GM18873 (cell line): ENCODE results near the gene OR6N1.

Experiments used
- ATAC-seq: cut with Tn5 transposase; IDR thresholded peaks from one replicate; pipeline ENCODE4 v1.9.1; 2021; ENCODE audit warnings: mild to moderate bottlenecking, moderate library complexity, moderate number of reproducible peaks; ENCODE audit not compliant: unreplicated experiment, low FRiP score

The OR6N1 gene

DNA sequence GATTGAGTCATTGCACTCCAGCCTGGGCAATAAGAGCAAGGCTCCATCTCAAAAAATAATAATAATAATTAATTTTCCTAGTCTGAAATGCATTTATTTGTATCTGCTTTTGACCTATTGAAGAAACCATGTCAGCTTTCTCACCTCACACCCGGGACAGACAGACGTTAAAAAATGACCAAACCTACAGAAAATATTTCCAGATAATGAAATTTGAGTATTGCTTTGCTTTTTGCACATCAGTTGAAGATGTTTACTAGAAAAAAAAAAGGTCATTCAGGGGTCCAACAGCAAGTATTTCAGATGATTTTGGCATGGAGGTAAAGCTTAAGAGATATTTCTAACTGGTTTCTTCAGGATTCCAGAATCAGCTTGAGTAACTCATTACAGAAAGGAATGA is 17.6 kb downstream of the OR6N1 start, which contains the start of gene OR6K6:
OR6K6 (plus strand) TSS at position 301 of the 400 bp plus-strand sequence. CDS start 168 bp downstream, outside the sequence.
- ATAC-seq: no peak

DNA sequence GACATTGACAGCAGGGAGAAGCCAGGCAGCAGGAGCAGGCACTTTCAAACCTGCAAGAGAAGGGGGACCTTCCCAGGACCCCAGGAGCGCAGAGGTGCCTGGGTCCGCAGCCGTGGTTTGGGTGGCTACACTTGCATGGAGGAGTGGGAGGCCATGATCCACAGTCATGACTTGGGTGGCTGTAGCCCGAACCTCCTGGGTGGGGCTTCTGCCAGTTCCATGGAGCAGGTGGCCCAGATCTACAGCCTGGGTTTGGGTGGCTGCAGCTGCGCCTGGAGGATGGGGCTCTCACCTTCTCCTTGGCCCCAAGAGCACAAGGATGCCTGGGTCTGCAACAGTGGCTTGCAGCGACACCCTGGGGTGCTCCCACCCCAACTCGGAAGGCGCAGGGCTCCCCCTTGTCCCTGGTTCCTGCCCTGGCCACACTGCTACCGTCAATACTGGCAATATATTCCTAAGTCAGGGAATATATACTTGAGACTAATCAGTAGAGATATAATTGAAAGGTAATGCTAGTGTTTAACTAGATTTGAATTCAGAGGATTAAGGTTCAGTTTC is 19.8 kb downstream of the OR6N1 start:
- ATAC-seq: no peak

DNA sequence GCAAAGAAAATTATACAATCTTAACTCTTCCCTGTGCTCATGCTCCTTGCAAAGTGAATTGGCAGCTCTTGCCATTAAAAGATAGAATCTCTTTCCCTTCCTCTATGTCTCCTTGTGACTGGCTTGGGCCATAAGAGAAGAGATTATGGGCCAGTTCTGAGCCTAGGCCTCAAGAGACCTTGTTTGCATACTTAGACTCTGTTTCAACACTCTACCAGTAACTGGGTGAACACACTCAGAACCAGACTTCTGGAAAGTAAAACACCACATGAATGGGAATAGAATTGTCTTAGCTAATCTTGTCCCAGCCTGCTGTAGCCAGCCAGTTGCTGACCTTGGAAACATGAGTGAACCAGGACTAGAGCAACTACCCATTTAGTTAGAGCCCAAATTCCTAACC is 36.1 kb downstream of the OR6N1 start:
- ATAC-seq: no peak

DNA sequence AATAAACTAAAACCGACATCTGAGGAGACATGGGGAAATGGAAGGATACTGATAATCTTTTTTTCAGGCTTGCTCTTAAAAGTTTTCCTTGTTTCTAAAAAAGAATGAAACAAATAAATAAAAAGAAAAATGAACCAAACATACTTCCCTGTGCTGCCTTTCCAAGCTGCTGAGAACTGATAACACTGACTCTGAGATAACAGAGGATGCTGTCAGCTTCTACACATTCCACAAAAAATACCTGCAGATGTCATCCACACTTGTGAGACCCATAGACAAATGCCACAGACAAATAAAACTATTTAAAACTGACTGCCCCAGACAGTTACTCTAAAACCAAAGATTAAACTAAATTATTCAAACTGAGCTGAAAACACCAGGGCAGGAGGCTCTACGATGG is 39.5 kb downstream of the OR6N1 start:
- no peak for ATAC-seq

DNA sequence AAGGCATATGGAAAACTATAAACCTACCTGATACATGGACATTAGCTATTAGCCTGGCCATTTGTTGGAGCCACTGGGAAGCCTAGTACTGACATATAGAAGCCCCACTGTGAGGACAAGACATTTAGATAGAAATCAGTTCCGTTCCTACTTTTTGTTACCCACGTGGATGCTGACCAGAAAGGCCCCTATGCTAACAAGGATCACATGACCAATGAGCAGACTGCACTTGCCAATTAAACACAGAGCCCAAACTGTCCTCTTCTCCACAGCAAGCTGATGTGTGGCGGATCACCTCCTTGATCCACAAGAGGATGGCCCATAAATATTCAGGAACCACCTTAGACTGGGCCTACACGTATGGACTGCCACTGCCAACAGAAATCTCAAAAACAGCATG is 40.3 kb downstream of the OR6N1 start:
- ATAC-seq: no peak

DNA sequence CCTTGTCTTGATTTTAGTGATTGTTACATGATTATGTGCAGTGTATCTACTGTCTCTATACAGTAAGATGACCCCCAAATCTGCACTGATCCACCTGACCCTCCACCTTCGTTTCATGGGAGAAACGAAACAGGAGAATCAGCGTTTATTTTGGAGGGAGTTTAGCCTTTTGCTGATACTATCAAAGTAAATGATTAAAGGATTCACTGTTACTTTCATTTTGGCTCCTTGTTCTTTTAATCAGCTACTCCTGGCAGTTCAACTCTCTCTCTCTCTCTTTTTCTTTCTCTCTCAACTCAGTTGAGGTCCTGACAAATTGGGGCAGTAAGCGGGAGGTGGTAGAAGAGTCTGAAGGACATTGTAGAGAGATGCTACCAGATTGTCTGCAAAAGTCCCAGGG is 41.5 kb downstream of the OR6N1 start:
- no peak for ATAC-seq

DNA sequence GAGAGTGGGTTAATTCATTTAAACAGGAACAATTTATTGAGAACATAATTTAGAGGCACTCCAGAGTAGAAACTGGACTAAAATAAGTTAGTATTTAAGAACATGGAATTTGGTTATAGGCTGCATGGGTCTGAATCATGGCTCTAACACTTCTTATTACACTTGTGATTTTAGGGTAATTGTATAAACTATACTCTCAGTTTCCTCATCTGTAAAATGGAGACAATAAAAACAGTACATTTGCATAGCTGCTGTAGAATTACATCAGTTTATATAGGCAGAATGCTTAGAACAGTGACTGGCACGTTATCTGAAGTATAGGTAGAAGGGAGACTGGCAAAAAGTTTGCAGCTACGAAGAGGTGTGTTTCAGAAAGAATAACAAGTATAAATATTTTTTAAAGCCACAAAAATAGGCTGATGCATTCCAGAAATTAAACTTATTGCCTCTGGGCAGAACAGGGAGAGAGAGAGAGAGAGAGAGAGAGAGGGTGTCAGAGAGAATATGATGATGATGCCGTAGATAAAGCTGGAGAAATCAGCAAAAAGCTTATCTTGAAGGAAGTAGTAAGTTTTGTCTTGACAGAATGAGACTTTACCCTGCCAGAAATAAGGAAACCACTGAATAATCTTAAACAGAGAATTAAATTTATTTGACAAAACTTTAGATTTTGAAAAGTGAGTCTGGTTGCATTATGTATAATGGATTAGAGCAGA is 43.3 kb downstream of the OR6N1 start:
- no peak for ATAC-seq

DNA sequence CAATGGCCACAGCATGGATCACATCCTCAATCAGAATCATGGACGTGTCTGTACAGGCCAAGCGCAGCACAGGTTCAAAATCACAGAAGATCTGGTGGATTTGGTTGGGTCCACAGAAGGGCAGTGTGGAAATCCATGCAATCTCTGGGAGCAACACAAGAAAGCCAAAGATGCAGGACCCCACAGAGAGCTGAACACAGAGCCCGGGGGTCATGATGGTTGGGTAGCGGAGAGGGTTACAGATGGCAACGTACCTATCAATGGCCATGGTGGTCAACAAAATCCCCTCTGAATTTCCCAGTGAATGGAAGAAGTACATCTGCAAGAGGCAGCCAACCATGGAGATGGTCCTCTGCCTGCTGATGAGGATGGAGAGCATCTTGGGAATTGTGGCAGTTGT is 47.6 kb downstream of the OR6N1 start:
- ATAC-seq: no peak

DNA sequence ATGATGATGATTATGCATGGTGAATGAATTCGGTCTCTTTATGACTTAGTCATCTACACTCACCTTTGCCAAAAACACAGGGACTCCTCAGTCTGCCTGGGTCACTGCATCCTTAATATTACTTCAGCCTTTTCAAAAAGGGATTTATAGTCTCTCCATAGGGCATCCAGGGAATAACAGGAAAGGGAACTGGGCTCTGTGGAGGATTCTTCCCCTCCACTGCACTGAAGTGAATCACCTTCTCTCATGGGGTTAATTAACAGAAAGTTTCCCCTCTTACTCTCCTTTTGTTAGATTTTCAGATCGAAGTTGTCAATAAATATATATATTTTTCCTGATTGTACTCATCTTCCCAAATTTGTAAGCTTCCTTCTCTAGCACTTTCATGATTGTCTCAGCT is 51.4 kb downstream of the OR6N1 start, which contains the start of gene OR6K3:
OR6K3 (minus strand) TSS at position 101 of the 400 bp plus-strand sequence. CDS start 2,605 bp downstream, outside the sequence.
- no peak for ATAC-seq

DNA sequence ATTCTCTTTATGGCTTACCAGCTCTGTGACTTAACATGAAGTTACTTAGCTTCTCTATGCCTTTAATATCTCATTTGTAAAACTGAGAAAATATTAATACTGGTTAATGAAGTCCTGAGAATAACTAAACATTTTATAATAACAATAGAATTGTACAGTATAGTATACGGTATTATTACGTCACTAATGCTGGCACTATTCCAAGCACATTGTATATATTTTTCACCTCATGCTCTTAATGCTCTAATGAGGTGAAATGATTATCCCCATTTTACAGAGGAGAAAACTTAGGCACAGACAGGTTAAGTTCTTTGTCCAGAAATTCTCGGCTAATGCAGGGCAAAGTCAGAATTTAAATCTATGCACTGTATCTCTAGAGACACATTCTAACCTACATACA is 52.3 kb downstream of the OR6N1 start:
- ATAC-seq: no peak

DNA sequence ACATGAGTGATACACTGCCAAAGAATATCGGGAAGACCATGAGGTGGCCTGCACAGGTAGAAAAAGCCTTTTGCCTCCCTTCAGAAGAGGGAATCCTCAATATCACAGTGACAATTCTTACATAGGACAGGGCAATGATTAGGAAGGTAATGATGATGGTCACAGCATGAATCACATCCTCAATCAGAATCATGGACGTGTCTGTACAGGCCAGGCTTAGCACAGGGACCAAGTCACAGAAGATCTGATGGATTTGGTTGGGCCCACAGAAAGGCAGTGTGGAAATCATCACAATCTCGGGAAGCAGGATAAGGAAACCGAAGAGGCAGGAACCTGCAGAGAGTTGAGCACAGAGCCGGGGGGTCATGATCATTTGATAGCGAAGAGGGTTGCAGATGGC is 54.7 kb downstream of the OR6N1 start:
- no peak for ATAC-seq

DNA sequence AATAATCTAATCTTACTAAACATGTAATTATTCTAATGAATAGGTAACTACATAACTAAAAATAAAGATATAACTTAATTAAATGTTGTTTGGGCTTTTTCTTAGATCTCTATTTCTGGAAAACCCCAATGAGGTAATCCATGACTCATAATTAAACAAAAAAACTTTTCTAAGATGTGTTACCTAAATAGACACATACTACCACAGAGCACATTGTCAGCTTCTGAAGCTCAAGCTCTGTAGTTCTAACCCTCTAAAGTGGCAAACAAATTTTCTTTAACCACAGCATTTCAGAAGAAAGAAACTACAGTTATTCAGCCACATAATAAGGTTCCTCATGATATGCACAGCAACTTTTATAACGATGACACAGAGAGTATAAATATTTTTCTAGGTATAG is 55.7 kb downstream of the OR6N1 start:
- no peak for ATAC-seq

DNA sequence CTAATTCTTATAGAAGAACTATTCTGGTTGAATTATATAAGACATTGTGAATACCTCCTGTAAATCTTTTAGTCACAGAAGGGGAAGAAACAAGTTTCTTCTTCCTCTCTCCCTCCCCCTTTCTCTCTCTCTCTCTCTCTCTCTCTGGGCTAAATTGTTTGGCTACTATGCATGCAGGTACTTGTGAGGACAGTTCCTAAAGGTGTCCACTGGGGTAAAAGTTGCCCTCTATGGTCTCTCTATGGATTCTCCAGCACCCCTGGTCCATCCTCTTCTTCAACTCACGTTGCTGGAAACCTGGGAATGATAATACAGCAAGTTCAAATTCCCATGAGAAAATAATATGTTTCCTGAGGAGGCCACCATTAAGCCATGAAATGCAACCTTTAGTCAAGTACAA is 57.2 kb downstream of the OR6N1 start:
- no peak for ATAC-seq
